ENCODE data around the gene CTIF. TPM values are rescaled to one million over a fixed set of nuclear protein-coding genes. Genes with fewer than 3 reads are reported as not detected.

CTIF gene
- total and polyA plus RNA-seq, 4 donors, result 12.2 to 45.7 (median 32.6) TPM

GRCh38 chr18:48774941-48775340, 236.1 kb downstream of the CTIF start:
- DNase-seq, result no peak
- ATAC-seq (ENCODE audit: insufficient read depth, low FRiP score), result no peak
- H3K27ac ChIP-seq (ENCODE audit: low read depth in 1 of 2, low read length in 1 of 2), result no peak overlapping the region
- no peak overlapping the region for H3K9ac ChIP-seq (ENCODE audit: insufficient read depth in 1 of 2, low read length in 2 of 2)
- no peak overlapping the region for H3K4me3 ChIP-seq
- no peaks in the 10 kb centered on the region for H3K9me3 ChIP-seq (ENCODE audit: control insufficient read depth in 4 of 4, insufficient read depth in 3 of 4, low read length in 3 of 4)
- no peaks in the 10 kb centered on the region for H3K27me3 ChIP-seq (ENCODE audit: control insufficient read depth in 3 of 3, insufficient read depth in 3 of 3, low read length in 2 of 3)
- H3K36me3 ChIP-seq (ENCODE audit: control insufficient read depth in 4 of 4, insufficient read depth in 4 of 4, low read length in 4 of 4), result peaks cover 0 to 6% (median 1%) of the 10 kb centered on the region in 4 donors
- peaks cover 7 to 37% (median 23%) of the 10 kb centered on the region in 5 donors for H3K4me1 ChIP-seq (ENCODE audit: control insufficient read depth in 5 of 5, insufficient read depth in 5 of 5, low read length in 5 of 5)
- WGBS, 2 donors, result 89 to 96% methylated on average over 5 of the region's 5 CpGs
- TF ChIP-seq CTCF (IDR thresholded peaks at IDR 0.05; ENCODE audit: control extremely low read depth, extremely low read depth), result no peak

GRCh38 chr18:48775372-48776155, 236.7 kb downstream of the CTIF start:
- H3K27me3 ChIP-seq (ENCODE audit: control insufficient read depth in 3 of 3, insufficient read depth in 3 of 3, low read length in 2 of 3), result no peaks in the 10 kb centered on the region
- ATAC-seq (ENCODE audit: insufficient read depth, low FRiP score) (no peak), DNase-seq (no peak)
- no peak for TF ChIP-seq CTCF (IDR thresholded peaks at IDR 0.05; ENCODE audit: control extremely low read depth, extremely low read depth)
- H3K27ac ChIP-seq (ENCODE audit: low read depth in 1 of 2, low read length in 1 of 2), result no peak overlapping the region
- no peaks in the 10 kb centered on the region for H3K9me3 ChIP-seq (ENCODE audit: control insufficient read depth in 4 of 4, insufficient read depth in 3 of 4, low read length in 3 of 4)
- peaks cover 0 to 4% (median 0%) of the 10 kb centered on the region in 4 donors for H3K36me3 ChIP-seq (ENCODE audit: control insufficient read depth in 4 of 4, insufficient read depth in 4 of 4, low read length in 4 of 4)
- H3K4me1 ChIP-seq (ENCODE audit: control insufficient read depth in 5 of 5, insufficient read depth in 5 of 5, low read length in 5 of 5), result peaks cover 8 to 43% (median 28%) of the 10 kb centered on the region in 5 donors
- H3K4me3 ChIP-seq, result no peak overlapping the region
- 82 to 85% methylated on average over 12 of the region's 12 CpGs for WGBS, 2 donors
- H3K9ac ChIP-seq (ENCODE audit: insufficient read depth in 1 of 2, low read length in 2 of 2), result no peak overlapping the region

GRCh38 chr18:48776156-48776555, 237.3 kb downstream of the CTIF start:
- Histone ChIP-seq H3K27ac (ENCODE audit: low read depth in 1 of 2, low read length in 1 of 2) (no peak overlapping the region), H3K36me3 (ENCODE audit: control insufficient read depth in 4 of 4, insufficient read depth in 4 of 4, low read length in 4 of 4) (peaks cover 0 to 3% (median 0%) of the 10 kb centered on the region in 4 donors), H3K9me3 (ENCODE audit: control insufficient read depth in 4 of 4, insufficient read depth in 3 of 4, low read length in 3 of 4) (no peaks in the 10 kb centered on the region), H3K4me1 (ENCODE audit: control insufficient read depth in 5 of 5, insufficient read depth in 5 of 5, low read length in 5 of 5) (peaks cover 12 to 49% (median 30%) of the 10 kb centered on the region in 5 donors), H3K27me3 (ENCODE audit: control insufficient read depth in 3 of 3, insufficient read depth in 3 of 3, low read length in 2 of 3) (no peaks in the 10 kb centered on the region), H3K9ac (ENCODE audit: insufficient read depth in 1 of 2, low read length in 2 of 2) (no peak overlapping the region), H3K4me3 (no peak overlapping the region)
- no peak for ATAC-seq (ENCODE audit: insufficient read depth, low FRiP score)
- no peak for DNase-seq
- 98% methylated on average over 5 of the region's 5 CpGs for WGBS, 2 donors
- no peak for TF ChIP-seq CTCF (IDR thresholded peaks at IDR 0.05; ENCODE audit: control extremely low read depth, extremely low read depth)
